GM21723 (cell line): ENCODE data around the gene NUDT5.

Experiments used
- ATAC-seq: cut with Tn5 transposase; IDR thresholded peaks from one replicate; pipeline ENCODE4 v1.9.1; 2021; ENCODE audit warnings: mild to moderate bottlenecking, moderate library complexity; ENCODE audit not compliant: unreplicated experiment

The NUDT5 gene

DNA sequence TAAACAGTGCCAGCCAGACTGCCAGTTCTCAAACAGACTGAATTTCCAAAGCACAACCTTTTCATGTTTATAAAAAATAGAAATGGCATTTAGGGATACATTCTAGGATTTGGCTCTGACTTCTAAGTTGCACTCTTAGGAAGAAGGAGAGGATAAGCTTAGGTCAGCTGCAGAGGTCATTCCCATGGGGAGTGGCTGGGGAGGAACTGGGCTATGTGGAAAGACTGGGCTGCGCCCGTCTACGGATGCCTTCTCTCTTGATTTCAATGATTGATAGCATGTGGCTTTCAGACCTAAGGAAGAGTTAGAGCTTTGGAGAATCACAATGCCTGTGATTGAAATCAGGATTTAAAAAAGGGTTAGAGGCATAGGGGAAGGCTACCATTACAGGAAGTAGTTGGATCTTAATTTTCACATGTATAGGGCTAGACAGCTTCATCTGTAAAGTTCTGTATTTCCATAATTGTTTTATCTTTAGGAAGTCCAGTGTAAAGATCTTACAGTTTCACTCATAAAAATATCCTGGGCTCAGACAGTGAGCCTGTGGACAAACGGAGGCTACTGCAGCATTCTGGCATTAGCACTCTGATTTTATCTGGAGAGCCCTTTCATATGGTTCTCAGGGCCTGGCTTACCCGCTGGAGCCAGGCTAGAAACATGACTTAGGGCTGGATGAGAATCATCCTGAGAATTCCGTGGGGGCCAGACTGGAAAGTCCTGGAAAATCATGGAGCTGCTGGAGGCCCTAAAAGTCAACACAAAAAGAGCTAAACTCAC lies 29.5 kb downstream of the NUDT5 start:
- no peak for ATAC-seq

DNA sequence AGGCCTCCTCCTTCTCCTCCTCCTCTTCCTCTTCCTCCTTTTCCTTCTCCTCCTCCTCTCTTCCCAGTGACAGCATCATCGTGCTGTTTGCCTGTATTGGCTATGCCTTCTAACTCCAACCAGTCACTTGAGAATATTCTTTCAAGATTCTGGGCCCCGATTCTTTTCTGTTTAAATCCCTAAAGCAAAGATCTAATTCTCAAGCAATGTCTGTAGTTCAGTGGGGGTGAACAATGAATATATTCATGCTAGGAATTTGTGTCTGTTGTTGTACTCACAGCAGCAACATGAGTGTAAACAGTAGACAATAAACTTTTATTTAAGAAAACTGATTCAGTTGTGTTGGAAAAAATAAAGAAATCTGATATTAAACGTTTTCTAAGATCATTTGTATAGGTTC lies 30.7 kb downstream of the NUDT5 start:
- no peak for ATAC-seq

DNA sequence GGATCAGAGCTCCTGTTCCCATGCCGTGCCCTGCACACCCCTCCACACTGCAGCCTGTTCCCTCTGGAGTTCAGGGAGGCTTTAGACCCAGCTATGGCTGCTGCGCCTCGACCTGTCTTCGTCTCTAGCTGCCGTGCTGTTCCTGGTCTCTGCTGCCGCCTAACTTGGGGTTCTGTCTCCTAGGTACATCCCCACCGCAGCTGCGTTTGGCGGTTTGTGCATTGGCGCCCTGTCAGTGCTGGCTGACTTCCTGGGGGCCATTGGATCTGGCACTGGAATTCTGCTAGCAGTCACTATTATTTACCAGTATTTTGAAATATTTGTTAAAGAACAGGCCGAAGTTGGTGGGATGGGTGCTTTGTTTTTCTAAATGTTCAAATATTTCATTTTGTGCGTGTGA lies 31.6 kb downstream of the NUDT5 start:
- no peak for ATAC-seq

DNA sequence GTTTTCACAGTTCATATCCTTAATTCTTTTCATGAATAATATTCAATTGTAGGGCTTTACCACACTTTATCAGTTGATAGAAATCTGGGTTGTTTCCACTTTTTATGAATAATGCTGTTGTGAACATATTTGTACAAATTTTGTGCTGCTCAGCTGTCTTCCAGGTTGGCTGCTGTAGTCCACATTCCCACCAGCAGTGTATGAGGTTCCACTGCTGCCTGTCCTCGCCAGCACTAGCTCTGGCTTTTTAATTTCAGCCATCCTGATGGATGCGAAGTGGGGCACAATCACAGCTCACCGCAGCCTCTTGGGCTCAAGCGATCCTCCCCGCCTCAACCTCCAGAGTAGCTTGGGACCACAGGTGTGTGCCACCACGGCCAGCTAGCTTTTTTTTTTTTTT lies 32.8 kb downstream of the NUDT5 start:
- no peak for ATAC-seq

DNA sequence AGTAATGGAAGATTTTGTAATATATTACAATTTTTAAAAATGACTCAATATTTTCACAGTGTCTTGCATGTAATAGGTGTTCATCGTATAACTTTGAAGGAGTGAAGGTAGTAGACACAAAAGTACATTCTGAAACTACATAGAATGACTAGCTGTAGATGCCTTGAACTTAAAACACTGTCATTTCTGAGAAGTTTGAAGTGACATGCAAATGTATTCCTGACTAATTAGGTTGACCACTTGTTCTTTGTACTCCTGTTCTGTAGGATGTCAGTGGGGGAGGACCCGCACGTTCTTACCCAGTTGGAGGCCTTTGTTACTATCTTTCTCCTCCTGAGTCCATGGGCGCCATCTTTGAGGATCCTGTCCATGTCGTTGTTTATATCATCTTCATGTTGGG lies 35.0 kb downstream of the NUDT5 start:
- ATAC-seq, result no peak

DNA sequence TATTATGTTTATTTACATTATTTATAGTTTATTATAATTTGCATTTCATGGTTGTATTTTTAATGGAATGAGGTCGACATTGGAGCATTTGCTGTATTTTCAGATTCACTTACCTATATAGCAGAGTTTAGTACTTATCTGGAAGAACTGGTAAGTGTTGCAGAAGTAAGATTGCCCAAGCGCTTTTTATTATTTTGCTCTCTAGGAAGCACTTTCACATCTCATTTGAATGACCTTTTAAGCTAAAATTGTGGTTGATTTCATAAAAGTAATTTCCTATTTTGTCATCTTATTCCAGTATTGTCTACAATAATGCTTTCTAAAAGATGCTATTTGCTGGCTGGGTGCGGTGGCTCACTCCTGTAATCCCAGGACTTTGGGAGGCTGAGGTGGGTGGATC lies 37.6 kb downstream of the NUDT5 start:
- ATAC-seq, result no peak

DNA sequence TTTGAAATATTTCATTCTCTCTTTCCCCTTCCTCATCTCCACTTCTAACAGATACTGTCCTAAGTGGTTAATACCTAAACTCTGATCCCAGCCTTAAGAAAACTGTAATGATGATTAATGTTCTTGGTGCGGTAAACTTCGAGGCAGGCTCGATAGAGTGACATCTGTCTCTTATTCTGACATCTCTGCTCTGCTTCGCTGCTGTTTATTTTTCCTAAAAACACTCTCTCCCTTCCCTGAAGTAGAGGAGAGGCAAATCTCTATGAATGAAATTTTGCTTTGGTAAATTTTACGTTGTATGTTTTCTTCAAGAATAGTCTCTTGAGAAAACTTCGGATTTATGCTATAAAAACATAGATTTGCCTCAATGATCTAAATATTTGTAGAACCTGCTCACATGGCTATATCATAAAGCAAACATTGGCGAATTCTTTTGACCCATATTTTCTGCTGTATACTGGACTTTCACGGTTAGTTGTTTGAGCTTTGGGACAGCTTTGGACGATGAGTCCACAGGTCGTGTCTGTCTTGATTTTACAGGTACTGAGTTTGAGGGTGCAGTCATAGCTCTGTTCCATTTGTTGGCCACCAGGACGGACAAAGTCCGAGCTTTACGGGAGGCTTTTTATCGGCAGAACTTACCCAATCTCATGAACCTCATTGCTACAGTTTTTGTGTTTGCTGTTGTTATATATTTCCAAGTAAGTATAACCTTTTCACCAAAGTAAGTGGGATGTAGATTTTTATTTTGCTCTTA lies 39.1 kb downstream of the NUDT5 start:
- ATAC-seq, result no peak

DNA sequence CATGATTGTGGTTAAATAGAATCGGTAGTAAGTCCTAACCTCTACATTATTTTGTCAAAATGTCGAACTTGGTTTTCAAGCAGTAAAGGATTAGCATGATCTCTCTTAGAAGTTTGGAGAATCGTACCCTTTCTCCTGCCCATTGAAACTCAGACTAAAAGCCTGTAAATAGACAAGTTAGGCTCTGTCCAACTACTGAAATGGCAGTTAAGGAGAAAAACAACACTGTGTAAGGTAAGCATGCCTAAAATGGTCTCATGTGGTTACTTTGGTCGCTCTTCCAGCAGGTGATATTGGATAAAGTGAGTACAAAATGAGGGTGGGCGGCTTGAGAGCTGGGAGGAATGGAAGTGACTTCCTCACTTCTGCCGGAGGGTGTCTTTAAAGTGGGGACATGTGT lies 41.2 kb downstream of the NUDT5 start:
- no peak for ATAC-seq

DNA sequence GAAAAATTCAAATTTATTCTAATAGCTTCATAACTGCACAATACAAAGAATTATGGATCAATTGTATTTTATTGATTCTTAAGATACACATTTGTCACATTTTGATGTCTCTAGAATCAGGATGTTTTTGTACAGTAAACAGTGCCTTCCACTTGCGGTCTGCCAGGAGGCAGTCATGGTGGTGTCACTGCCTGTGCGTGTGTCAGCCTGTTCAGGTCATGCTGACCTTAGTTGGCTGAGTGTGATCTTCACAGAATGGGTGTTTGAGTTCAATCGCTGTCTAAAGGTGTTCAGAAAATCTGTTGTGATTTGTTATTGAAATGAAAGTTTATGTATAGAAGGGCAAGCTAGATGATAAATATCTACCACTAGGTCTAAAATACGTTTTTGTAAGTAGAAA lies 45.5 kb downstream of the NUDT5 start:
- no peak for ATAC-seq

DNA sequence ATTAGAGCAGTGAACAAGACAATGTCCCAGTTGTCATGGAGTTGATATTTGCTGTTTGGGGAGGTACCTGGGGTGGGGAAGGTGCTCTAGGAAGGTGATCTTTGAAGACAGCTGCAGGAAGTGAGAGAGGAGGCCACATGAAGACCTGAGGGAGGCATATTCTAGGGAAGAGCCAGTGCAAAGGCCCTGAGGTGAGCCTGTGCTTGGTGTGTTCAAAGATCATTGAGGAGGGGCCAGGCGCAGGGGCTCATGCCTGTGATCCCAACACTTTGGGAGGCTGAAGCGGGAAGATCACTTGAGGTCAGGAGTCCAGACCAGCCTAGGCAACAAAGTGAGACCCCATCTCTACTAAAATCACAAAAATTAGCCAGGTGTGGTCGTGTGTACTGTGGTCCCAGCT lies 51.2 kb downstream of the NUDT5 start:
- ATAC-seq, result no peak

DNA sequence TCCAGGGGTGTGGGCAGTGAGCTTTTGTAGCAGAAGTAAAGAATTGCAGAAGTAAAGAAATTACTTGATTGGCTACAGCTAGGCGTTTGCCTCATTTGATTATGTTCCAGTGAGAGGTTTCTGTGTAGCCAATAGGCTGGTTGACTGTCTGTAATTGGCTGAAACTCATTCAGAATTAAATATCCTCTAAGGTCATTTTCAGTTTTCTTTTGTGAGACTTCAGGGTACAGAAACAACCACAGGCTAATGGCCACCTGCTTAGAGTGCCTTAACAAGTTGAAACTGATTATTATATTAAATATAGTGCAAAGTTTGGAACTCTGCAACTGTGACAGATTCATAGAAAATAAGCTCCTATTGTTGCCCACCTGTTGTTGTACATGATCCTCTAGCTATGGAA lies 55.7 kb downstream of the NUDT5 start:
- ATAC-seq, result no peak

DNA sequence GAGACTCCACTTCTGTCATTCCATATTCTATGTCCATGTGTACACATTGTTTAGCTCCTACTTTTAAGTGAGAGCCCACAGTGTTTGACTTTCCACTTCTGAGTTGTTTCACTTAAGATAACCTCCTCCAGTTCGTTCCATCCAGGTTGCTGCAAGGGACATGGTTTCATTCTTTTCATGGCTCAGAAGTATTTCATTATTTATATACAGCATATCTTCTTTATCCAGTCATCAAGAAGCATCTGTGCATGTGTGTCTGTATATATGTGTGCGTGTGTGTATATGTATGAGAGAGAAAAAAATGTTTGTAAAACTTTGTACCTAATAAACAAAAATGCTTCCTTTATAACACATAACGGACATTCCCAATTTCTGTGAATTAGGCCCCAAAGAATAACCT lies 60.1 kb downstream of the NUDT5 start:
- no peak for ATAC-seq

DNA sequence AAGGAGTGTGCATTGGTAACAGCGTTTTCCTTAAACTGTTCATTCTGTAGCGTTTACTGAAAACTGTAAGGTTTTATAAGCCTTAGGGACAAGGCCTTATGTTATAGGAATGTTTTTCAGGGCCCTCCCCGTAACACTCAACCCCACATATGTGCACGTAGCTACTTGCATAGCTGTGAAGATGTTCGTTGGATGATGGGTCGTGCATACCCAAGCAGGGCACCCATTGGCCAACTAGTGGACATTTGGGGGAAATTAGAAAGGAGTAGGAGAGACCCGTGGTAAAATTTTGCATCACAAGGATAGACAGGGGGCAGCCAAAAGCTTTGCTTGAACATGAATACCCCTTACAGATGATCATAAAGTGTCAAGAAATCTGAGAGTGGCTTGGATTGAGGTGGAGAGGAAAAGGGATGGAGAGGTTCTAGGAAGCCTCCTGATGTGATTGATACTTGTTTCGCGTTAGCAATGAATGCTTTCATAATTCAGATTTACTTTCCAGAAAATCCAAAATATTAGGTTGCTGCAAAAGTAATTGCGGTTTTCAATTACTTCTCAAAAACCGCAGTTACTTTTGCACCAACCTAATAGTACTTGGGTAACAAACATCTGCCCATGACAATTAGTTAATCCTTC lies 65.3 kb downstream of the NUDT5 start:
- peak; percentile 46 for ATAC-seq

DNA sequence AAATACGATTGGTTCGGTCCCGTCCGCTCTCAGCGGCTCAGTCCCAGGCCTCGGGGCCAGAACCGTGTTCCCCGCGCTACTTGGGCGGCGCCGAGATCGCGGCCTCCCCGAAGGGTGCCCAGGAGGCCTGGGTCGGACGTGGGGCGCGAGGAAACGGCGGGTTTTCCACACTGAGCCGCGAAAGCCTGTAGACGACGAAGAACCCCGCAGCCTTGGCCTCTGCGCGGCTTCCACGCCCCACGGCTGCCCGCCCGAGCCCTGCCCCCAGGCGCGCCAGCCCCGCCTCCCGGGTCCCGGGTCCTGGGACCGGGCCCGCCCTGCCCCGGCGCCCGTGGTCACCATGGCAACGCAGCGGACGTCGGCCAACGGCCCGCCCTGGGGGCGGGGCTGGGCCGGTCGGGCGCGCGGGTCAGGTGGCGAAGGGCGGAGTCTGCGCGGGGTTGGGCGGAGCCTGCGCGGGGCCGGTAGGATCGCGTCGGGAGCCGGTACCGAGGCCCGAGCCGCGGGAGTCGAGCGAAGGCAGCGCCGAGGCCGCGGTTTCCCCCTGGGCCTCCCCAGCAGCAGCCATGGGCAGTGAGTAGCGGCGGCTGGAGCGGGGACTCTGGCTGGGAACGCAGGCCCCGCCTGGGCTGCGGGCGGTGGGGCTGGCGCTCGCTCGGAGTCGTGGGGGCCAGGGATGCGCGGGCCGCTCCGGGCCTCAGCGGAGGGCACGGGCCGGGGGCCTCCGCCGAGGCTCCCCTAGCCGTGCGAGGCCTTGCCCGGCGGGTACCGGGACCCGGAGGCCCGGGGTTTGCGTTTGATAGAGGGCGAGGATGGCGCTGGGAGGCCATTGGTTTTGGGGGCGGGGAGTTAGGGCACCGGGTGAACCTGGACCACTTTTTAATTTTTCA lies 66.2 kb downstream of the NUDT5 start, which contains the start of gene SEC61A2:
Gene SEC61A2 (plus strand): TSS at position 456 of the 890 bp plus-strand sequence. CDS start 111 bp downstream, at position 567.
- peak; percentile 88 for ATAC-seq

DNA sequence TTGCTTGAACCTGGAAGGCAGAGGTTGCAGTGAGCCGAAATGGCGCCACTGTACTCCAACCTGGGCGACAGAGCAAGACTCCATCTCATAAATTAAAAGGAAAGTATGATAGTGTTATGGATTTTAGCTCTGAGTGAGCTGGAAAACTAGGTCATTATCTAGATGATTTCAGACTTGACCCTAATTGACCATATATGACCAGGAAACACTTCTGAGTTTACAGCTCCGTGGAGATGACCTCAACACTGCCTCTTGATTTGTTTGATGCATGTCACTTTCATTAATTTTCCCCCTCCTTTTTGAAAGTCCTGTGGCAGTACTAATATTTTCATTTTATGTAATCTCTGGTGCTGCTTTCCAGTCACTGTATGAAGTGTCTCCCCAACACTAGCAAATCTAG lies 74.0 kb downstream of the NUDT5 start:
- ATAC-seq, result no peak
